Stomach (tissue), 9 donors: ENCODE results near the gene NFKBIA. TPM values are rescaled to one million over a fixed set of nuclear protein-coding genes. Genes with fewer than 3 reads are reported as not detected.
"Not testable (repeated sequence)": the region's sequence is repeated elsewhere in the genome, so short reads cannot be mapped to it uniquely, and the experiment has no call there.

ENCODE experiments used
- DNase-seq, 2 donors: peaks; one replicate each; pipeline versions ENCODE4 v3.0.0 to v3.0.0-alpha.2; 2013 to 2019
- H3K27ac ChIP-seq, 5 donors: fragments of 200-600 bp in 4 of 5; sonication (generic) in 4 of 5; one replicate each; pipeline ENCODE4 v1.5.1; 2013 to 2019; ENCODE audit warnings: mild to moderate bottlenecking in 1 of 5, moderate library complexity in 1 of 5
- H3K27me3 ChIP-seq, 3 donors: fragments of 200-600 bp; sonication (generic); one replicate each; pipeline ENCODE4 v1.5.1; 2017 to 2019; ENCODE audit warnings: mixed run types in 1 of 3
- H3K36me3 ChIP-seq, 4 donors: fragments of 200-600 bp; sonication (generic); 1 replicate in 3 of 4; 2 replicates in 1 of 4; pipeline ENCODE4 v1.5.1; 2016 to 2019
- H3K4me1 ChIP-seq, 4 donors: fragments of 200-600 bp; sonication (generic); one replicate each; pipeline ENCODE4 v1.5.1; 2016 to 2019
- H3K4me3 ChIP-seq, 4 donors: fragments of 200-600 bp; sonication (generic) in 3 of 4; one replicate each; pipeline ENCODE4 v1.5.1; 2016 to 2019; ENCODE audit warnings: mild to moderate bottlenecking in 1 of 4
- H3K9me3 ChIP-seq, 4 donors: fragments of 200-600 bp; sonication (generic); one replicate each; pipeline ENCODE4 v1.5.1; 2016 to 2019
- EP300 ChIP-seq: sonication (generic); formaldehyde crosslinking; IDR thresholded peaks from one replicate; pipeline ENCODE4 v1.6.1; 2017; ENCODE audit warnings: antibody characterized with exemption
- POLR2A ChIP-seq, 4 donors: fragments of 450-650 bp; IDR thresholded peaks; one replicate each; pipeline ENCODE4 v1.6.1; 2016; ENCODE audit warnings: antibody characterized with exemption in 4 of 4, control low read depth in 2 of 4, mild to moderate bottlenecking in 1 of 4, moderate library complexity in 1 of 4
- POLR2AphosphoS5 ChIP-seq, 3 donors: sonication (generic); formaldehyde crosslinking; IDR thresholded peaks; one replicate each; pipeline ENCODE4 v1.6.1; 2016; ENCODE audit warnings: antibody characterized with exemption in 3 of 3
- WGBS, 5 donors: extraction: QIAGEN DNeasy Blood & Tissue Kit in 3 of 5; methylation state at CpG; one replicate each; pipeline versions ENCODE4 v1.1.5 to v1.1.7; 2013 to 2018; 5-methylcytosine and 5-hydroxymethylcytosine counted together
- intact Hi-C: fragments of 100-400 bp; cut with DNase I; formaldehyde crosslinking; loops from one replicate; pipeline ENCODE4 v1.15.1; 2023; ENCODE audit warnings: low total_unique reads
- polyA plus RNA-seq, 3 donors: library from polyadenylated mRNA; stranded (reverse); fragments of 200-250 nt; gene quantifications; one replicate each; pipeline ENCODE4 v1.2.3, GENCODE V29; 2013
- total RNA-seq, 5 donors: library from RNA; depleted of rRNA; stranded (reverse); fragments of >200 nt; gene quantifications; one replicate each; pipeline versions ENCODE4 v1.1.0 to v1.2.3, GENCODE V29; 2014 to 2016
- TF ChIP-seq, protein P1 (sequence below), 7 experiments: fragments of 450-650 bp in 4 of 7; fragments of 200-600 bp in 3 of 7; sonication (generic) in 3 of 7; IDR thresholded peaks; one replicate each; pipeline ENCODE4 v1.5.1; 2016 to 2019; ENCODE audit warnings: antibody characterized with exemption in 7 of 7, control low read depth in 2 of 7, mild to moderate bottlenecking in 1 of 7
- donor health status: healthy with polysubstance abuse.
- donor health status: Bipolar disorder and iron deficiency.
- donor health status: healthy.

Gene NFKBIA
- total and polyA plus RNA-seq, 8 donors, result 107 to 605 (median 172) TPM

DNA sequence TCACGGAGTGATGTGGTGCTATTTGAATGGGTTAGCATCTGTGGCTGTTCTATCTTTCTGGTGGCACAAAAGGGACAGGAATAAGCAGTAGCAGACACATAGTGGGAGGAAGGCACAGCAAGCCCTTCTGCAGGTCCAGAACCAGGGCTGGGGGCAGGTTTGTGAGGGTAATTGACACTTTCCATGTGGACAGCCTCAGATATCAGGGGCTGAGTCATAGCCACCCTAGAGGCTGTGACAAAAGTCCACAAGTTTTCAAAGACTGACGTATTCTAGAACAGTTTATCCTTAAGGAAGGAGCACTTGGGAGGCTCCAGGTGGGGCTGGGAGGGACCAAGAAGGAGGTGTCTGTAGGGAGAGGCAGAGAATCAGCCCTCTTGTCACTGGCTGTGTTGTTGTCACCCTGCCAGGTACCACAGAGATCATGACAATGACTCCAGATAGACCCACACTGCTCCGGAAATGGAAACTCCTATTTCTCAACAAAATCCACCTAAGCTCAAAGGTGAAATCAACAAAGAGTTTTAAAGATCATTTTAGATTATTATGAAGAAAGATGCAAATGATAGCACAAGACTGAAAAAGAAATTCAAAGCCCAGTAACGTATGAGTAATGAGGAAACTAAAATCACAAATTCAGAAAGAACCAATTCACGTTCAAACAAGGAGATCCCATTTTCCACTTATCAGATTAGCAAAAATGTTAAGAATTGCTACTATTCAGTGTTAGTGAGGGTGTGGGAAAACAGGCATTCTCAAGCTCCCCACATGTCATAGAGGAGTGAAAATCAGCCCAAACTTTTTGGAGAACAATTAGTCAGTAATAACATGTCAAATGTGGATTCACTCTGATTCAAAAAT is 48.3 kb downstream of the NFKBIA start:
- no peaks in the 10 kb centered on the region for H3K9me3 ChIP-seq
- peaks cover 0 to 39% (median 0%) of the 10 kb centered on the region in 4 donors for H3K4me1 ChIP-seq
- intact Hi-C loops, result no loop called here
- peak in 1 of 2 donors; percentile 81 for DNase-seq
- TF ChIP-seq POLR2AphosphoS5 (IDR thresholded peaks at IDR 0.05), result no peak
- no peak for TF ChIP-seq EP300
- TF ChIP-seq POLR2A (IDR thresholded peaks at IDR 0.05), result no peak
- TF ChIP-seq, protein P1, sequence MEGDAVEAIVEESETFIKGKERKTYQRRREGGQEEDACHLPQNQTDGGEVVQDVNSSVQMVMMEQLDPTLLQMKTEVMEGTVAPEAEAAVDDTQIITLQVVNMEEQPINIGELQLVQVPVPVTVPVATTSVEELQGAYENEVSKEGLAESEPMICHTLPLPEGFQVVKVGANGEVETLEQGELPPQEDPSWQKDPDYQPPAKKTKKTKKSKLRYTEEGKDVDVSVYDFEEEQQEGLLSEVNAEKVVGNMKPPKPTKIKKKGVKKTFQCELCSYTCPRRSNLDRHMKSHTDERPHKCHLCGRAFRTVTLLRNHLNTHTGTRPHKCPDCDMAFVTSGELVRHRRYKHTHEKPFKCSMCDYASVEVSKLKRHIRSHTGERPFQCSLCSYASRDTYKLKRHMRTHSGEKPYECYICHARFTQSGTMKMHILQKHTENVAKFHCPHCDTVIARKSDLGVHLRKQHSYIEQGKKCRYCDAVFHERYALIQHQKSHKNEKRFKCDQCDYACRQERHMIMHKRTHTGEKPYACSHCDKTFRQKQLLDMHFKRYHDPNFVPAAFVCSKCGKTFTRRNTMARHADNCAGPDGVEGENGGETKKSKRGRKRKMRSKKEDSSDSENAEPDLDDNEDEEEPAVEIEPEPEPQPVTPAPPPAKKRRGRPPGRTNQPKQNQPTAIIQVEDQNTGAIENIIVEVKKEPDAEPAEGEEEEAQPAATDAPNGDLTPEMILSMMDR (IDR thresholded peaks at IDR 0.05), result no peak
- no peaks in the 10 kb centered on the region for H3K27me3 ChIP-seq
- 36 to 49% (median 40%) methylated on average over 5 of the region's 5 CpGs for WGBS, 5 donors
- H3K36me3 ChIP-seq, result no peaks in the 10 kb centered on the region
- H3K4me3 ChIP-seq, result no peak overlapping the region
- peak overlapping the region in 1 of 5 donors; percentile 24 for H3K27ac ChIP-seq

DNA sequence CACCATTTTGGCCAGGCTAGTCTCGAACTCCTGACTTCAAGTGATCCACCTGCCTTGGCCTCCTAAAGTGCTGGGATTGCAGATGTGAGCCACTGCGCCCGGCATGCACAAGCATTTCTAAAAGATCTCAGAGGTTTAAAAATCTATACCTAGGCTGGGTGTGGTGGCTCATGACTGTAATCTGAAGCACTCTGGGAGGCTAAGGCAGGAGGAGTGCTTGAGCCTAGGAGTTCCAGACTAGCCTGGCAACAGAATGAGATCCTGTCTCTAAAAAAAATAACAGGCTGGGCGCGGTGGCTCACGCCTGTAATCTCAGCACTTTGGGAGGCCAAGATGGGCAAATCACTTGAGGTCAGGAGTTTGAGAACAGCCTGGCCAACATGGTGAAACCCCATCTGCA is 49.3 kb downstream of the NFKBIA start:
- DNase-seq, result peak in 1 of 2 donors; percentile 8
- intact Hi-C loops, H3K4me3 ChIP-seq, H3K27me3 ChIP-seq, H3K27ac ChIP-seq, H3K36me3 ChIP-seq, H3K9me3 ChIP-seq: not testable (repeated sequence)
- H3K4me1 ChIP-seq, result peaks cover 0 to 39% (median 0%) of the 10 kb centered on the region in 4 donors
- WGBS, 5 donors, result 77 to 92% (median 90%) methylated on average over 6 of the region's 6 CpGs

DNA sequence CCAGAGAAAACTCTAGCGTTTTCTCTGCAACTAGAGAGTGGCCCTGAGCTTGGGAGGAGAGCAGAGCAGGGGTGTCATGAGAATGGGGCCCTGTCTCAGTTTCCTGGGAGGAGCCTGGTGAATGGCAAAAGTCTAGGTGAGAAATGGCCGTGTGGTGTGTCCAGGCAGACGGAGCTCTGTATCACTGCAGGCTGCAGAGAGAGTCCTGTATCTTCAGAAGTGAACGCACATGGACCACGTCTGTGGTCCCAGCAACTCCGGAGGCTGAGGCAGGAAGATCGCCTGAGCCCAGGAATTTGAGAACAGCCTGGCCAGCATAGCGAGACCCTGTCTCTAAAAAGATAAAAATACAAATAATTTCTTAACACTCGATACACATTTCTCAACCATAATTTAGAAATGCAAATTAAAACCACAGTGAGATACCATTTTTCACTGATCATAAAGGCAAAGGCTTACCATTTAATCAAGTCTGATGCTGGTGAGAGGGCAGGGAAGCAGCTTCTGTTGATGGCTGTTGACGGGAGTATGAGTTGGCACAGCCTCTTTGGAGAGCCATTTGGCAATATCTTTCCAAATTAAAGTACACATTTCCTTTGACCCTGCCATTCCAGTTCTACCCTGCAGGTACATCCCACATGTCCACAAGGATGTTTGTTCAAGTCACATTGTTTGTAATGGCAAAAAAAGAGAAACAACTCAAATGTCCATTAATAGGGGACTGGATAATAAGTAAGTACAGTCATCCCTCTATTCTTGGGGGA is 51.0 kb downstream of the NFKBIA start:
- H3K4me1 ChIP-seq, result peaks cover 0 to 39% (median 0%) of the 10 kb centered on the region in 4 donors
- no peaks in the 10 kb centered on the region for H3K9me3 ChIP-seq
- DNase-seq, result peak in 1 of 2 donors; percentile 7
- WGBS, 5 donors, result 65 to 81% (median 70%) methylated on average over 10 of the region's 10 CpGs
- no peaks in the 10 kb centered on the region for H3K36me3 ChIP-seq
- TF ChIP-seq, protein P1 (IDR thresholded peaks at IDR 0.05), result no peak
- TF ChIP-seq POLR2AphosphoS5 (IDR thresholded peaks at IDR 0.05) (no peak), EP300 (no peak), POLR2A (IDR thresholded peaks at IDR 0.05) (no peak)
- H3K27ac ChIP-seq, result no peak overlapping the region
- H3K27me3 ChIP-seq, result no peaks in the 10 kb centered on the region
- no peak overlapping the region for H3K4me3 ChIP-seq
- intact Hi-C loops, result no loop called here

DNA sequence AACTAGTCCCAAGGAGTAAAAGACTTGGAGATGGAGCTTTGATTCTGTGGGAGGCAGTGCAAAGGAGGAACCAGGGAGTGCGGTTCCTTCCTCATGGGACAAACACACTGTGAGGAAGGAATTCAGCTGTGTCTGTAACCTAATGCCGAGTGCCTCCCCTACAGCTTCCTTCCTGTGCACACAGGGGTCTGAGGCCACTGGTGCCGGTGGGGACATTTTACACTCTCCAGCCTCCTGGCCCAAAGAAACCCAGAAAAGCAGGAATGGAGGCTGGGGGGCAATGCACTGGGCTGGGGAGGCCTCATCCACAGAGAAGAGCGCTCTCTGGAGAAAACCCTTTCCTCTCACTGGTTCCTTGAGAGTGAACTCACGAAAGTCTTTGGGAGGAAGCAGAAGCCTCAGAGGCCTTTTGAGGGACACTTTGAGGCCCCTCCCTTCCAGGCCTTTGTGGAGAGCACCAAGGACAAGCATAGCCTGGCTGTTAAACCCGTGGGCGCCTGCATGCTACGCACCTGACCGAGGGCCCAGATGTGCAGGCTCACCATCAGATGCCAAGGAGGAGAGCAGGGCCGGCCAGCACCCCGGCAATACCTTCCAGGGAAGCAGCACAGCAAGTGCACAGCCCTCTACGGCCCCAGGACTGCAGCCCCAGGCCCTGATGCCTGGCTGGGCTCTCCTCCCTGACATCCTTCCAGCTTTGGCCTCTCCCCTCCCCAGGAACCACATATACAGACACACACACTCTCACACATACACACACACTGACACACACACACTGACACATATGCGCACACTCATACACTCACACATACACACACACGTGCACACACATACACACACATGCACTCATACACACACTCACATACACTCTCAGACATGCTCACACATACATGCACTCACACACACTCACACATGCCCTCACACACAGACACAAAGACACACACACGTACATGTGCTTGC is 52.0 kb downstream of the NFKBIA start:
- WGBS, 5 donors, result 77 to 84% (median 80%) methylated on average over 14 to 15 of the region's 15 CpGs
- Histone ChIP-seq H3K4me1 (peaks cover 0 to 44% (median 2%) of the 10 kb centered on the region in 4 donors), H3K27ac (peak overlapping the region in 1 of 5 donors; percentile 24), H3K9me3 (no peaks in the 10 kb centered on the region), H3K27me3 (no peaks in the 10 kb centered on the region), H3K36me3 (no peaks in the 10 kb centered on the region), H3K4me3 (no peak overlapping the region)
- TF ChIP-seq EP300, result no peak
- no peak for TF ChIP-seq POLR2A (IDR thresholded peaks at IDR 0.05)
- TF ChIP-seq, protein P1 (IDR thresholded peaks at IDR 0.05), result no peak
- TF ChIP-seq POLR2AphosphoS5 (IDR thresholded peaks at IDR 0.05), result no peak
- no peak for DNase-seq
- intact Hi-C loops, result no loop called here
